Panc1 (cell line): Measurements from ENCODE around the gene DPP9. TPM values are rescaled to one million over a fixed set of nuclear protein-coding genes. Genes with fewer than 3 reads are reported as not detected.

Experiments
- ATAC-seq: fragments of 200-7000 bp; cut with Tn5 transposase; 2 replicates; pipeline ENCODE4 v1.9.1; 2020; ENCODE audit warnings: mild to moderate bottlenecking, moderate library complexity
- BruUV-seq: library from RNA; stranded (reverse); fragments of 400-500 nt; replicated peaks from 2 replicates; lab custom pipeline; 2021; lab: Mats Ljungman, UMichigan
- CTCF ChIA-PET: fragments of 300-600 bp; sonication (Branson Sonifier 250); formaldehyde crosslinking; loops from one replicate; lab custom pipeline; 2022; ENCODE audit warnings: antibody characterized with exemption; lab: Charles Lee
- POLR2A ChIA-PET: fragments of 300-600 bp; sonication (Branson Sonifier 250); formaldehyde crosslinking; loops from one replicate; lab custom pipeline; 2022; ENCODE audit warnings: antibody characterized with exemption; lab: Charles Lee
- DNase-seq: peaks from one replicate; pipeline ENCODE4 v3.0.0-alpha.2; 2010; ENCODE audit warnings: low read depth, low spot score
- H3K27ac ChIP-seq: 2 replicates; pipeline ENCODE4 v1.5.1; 2011; ENCODE audit warnings: mild to moderate bottlenecking, low read length, inconsistent platforms
- H3K27me3 ChIP-seq: fragments of 200-500 bp; sonication (Bioruptor generic); 2 replicates; pipeline ENCODE4 v1.6.0; 2014; ENCODE audit warnings: low read length, inconsistent platforms; ENCODE audit not compliant: control insufficient read depth, insufficient read depth
- H3K36me3 ChIP-seq: fragments of 200-500 bp; sonication (Bioruptor generic); 2 replicates; pipeline ENCODE4 v1.5.1; 2014; ENCODE audit warnings: inconsistent platforms, mild to moderate bottlenecking, low read length, moderate library complexity; ENCODE audit not compliant: control insufficient read depth, insufficient read depth
- H3K4me1 ChIP-seq: 2 replicates; pipeline ENCODE4 v1.5.1; 2011; ENCODE audit warnings: inconsistent platforms, mild to moderate bottlenecking, low read length, moderate library complexity; ENCODE audit not compliant: control insufficient read depth, insufficient read depth
- H3K4me3 ChIP-seq, 2 experiments: 2 replicates each; pipeline ENCODE4 v1.5.1; 2011 to 2012; ENCODE audit warnings: low read depth in 2 of 2, low read length in 2 of 2, mild to moderate bottlenecking in 2 of 2, inconsistent platforms in 1 of 2, moderate library complexity in 1 of 2
- H3K9me3 ChIP-seq: fragments of 200-500 bp; sonication (Bioruptor generic); 2 replicates; pipeline ENCODE4 v1.5.1; 2014; ENCODE audit warnings: low read depth, mild to moderate bottlenecking, inconsistent platforms, low read length, moderate library complexity; ENCODE audit not compliant: control insufficient read depth, insufficient read depth
- POLR2AphosphoS5 ChIP-seq: IDR thresholded peaks from 2 replicates; pipeline ENCODE4 v1.6.1; 2012; ENCODE audit warnings: mild to moderate bottlenecking, low read depth, low read length, moderate library complexity
- SIN3A ChIP-seq: IDR thresholded peaks from 2 replicates; pipeline ENCODE4 v1.6.1; 2012; ENCODE audit warnings: low read depth, mild to moderate bottlenecking, low read length, moderate library complexity, borderline replicate concordance; ENCODE audit not compliant: insufficient read depth
- TCF7L2 ChIP-seq: IDR thresholded peaks from 2 replicates; pipeline ENCODE4 v1.6.1; 2011; ENCODE audit warnings: mild to moderate bottlenecking, low read depth, low read length, inconsistent platforms
- in situ Hi-C: cut with HindIII; loops from 2 replicates; pipeline ENCODE4 v1.10.0; 2016; ENCODE audit warnings: low sequenced_read_pairs, low pct_unique_long_range_greater_than_20kb
- intact Hi-C: fragments of 100-400 bp; cut with micrococcal nuclease; formaldehyde crosslinking; loops from one replicate; pipeline ENCODE4 v1.10.0; 2022; ENCODE audit not compliant: unreplicated experiment
- total RNA-seq: library from RNA; stranded (reverse); gene quantifications from one replicate; pipeline ENCODE4 v1.2.1, GENCODE V29; 2021; ENCODE audit not compliant: unreplicated experiment
- TF ChIP-seq, protein P1 (sequence below): fragments of 450-650 bp; IDR thresholded peaks from 2 replicates; pipeline ENCODE4 v1.5.1; 2017; ENCODE audit warnings: mild to moderate bottlenecking
- TF ChIP-seq, protein P2 (sequence below), 2 experiments: IDR thresholded peaks; 2 replicates each; pipeline ENCODE4 v1.6.1; 2011 to 2012; ENCODE audit warnings: low read depth in 2 of 2, control low read depth in 1 of 2, low read length in 1 of 2, mild to moderate bottlenecking in 1 of 2, moderate library complexity in 1 of 2; ENCODE audit not compliant: insufficient read depth in 1 of 2

Gene DPP9
- total RNA-seq, 1 experiment from 2014 or later: 108 TPM

DNA sequence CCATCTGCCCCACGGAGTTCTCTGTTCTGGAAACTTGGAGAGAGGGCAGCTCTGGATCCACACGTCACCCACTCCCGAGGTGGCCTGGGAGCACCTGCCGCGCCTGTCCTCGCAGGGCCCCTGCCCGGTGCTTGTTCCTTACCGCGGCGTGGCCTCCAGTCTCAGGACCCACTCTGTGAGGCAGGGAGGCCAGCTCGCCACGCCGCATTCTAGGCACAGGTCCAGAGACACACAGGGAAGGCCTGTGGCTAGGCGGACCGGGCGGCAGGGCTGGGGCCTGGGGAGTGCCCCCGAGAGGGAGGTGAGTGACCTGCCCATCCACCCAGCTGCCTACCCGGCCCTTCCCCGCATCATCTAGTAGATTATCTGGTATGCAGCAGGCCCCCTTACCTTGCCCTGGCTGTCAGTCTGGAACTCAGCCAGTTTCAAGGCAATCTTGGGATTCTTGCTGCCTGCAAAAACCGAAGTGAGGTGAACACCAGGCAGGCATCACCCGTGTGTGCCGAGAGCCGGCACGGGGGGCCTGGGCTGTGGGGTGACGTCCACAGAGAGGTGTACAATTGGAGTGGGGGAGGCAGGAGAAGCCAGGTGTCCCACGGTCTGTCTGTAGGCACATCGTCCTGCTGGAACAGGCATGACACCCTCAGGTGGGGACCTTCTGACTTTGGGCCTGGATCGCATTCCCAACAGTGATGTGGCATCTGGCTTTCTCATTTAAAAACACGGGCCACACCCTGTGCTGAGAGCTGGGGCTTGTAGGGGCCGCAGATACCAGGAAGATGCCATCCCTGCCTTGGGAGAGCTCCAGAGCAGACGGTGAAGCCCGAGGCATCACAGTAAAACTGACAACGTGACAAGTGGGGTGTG lies 23.6 kb downstream of the DPP9 start:
- Histone ChIP-seq H3K4me1 (peaks cover 3% of the 10 kb centered on the region; the same call in 1 of the 2 replicates), H3K27me3 (no peaks in the 10 kb centered on the region), H3K4me3 (no peak overlapping the region), H3K9me3 (no peaks in the 10 kb centered on the region), H3K27ac (no peak overlapping the region), H3K36me3 (peaks cover 2% of the 10 kb centered on the region)
- in situ Hi-C loops: no loop called here
- TF ChIP-seq POLR2AphosphoS5 (no peak), SIN3A (no peak), TCF7L2 (no peak)
- TF ChIP-seq, protein P1, sequence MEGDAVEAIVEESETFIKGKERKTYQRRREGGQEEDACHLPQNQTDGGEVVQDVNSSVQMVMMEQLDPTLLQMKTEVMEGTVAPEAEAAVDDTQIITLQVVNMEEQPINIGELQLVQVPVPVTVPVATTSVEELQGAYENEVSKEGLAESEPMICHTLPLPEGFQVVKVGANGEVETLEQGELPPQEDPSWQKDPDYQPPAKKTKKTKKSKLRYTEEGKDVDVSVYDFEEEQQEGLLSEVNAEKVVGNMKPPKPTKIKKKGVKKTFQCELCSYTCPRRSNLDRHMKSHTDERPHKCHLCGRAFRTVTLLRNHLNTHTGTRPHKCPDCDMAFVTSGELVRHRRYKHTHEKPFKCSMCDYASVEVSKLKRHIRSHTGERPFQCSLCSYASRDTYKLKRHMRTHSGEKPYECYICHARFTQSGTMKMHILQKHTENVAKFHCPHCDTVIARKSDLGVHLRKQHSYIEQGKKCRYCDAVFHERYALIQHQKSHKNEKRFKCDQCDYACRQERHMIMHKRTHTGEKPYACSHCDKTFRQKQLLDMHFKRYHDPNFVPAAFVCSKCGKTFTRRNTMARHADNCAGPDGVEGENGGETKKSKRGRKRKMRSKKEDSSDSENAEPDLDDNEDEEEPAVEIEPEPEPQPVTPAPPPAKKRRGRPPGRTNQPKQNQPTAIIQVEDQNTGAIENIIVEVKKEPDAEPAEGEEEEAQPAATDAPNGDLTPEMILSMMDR: no peak
- TF ChIP-seq, protein P2, sequence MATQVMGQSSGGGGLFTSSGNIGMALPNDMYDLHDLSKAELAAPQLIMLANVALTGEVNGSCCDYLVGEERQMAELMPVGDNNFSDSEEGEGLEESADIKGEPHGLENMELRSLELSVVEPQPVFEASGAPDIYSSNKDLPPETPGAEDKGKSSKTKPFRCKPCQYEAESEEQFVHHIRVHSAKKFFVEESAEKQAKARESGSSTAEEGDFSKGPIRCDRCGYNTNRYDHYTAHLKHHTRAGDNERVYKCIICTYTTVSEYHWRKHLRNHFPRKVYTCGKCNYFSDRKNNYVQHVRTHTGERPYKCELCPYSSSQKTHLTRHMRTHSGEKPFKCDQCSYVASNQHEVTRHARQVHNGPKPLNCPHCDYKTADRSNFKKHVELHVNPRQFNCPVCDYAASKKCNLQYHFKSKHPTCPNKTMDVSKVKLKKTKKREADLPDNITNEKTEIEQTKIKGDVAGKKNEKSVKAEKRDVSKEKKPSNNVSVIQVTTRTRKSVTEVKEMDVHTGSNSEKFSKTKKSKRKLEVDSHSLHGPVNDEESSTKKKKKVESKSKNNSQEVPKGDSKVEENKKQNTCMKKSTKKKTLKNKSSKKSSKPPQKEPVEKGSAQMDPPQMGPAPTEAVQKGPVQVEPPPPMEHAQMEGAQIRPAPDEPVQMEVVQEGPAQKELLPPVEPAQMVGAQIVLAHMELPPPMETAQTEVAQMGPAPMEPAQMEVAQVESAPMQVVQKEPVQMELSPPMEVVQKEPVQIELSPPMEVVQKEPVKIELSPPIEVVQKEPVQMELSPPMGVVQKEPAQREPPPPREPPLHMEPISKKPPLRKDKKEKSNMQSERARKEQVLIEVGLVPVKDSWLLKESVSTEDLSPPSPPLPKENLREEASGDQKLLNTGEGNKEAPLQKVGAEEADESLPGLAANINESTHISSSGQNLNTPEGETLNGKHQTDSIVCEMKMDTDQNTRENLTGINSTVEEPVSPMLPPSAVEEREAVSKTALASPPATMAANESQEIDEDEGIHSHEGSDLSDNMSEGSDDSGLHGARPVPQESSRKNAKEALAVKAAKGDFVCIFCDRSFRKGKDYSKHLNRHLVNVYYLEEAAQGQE (IDR thresholded peaks at IDR 0.05; ENCODE audit: insufficient read depth in 1 of 2, low read depth in 2 of 2, low read length in 1 of 2): no peak
- intact Hi-C loops: no loop called here
- no peak for ATAC-seq
- no TSS peak for BruUV-seq
- ChIA-PET CTCF (no interaction called here), POLR2A (no interaction called here)
- no peak for DNase-seq

DNA sequence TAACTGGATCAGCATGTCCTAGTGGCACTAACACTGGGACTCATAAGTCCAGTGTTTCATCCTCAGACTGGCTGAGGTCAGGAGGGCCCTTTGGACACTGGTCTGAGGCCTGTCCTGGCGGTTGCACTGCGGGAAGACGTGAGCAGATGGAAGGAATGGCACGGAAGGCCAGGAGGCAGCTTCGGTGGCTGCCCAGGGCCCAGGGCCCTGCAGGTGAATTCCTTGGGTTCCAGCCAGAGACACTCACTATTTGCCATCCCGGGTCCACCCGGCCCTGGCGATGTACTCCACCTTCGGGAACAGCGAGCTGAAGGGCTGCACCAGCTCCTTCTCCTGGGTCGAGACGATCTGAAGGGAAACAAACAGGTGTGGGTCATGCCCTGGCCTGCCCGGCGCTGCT lies 26.3 kb downstream of the DPP9 start:
- Histone ChIP-seq H3K9me3 (no peaks in the 10 kb centered on the region), H3K27me3 (no peaks in the 10 kb centered on the region), H3K4me1 (peaks cover 3% of the 10 kb centered on the region; the same call in 1 of the 2 replicates), H3K4me3 (no peak overlapping the region), H3K36me3 (no peaks in the 10 kb centered on the region; the same call in 1 of the 2 replicates), H3K27ac (no peak overlapping the region)
- CTCF ChIA-PET: no interaction called here
- TF ChIP-seq SIN3A (no peak), POLR2AphosphoS5 (no peak), TCF7L2 (no peak)
- TF ChIP-seq, protein P1: no peak
- TF ChIP-seq, protein P2 (IDR thresholded peaks at IDR 0.05; ENCODE audit: insufficient read depth in 1 of 2, low read depth in 2 of 2, low read length in 1 of 2): no peak
- in situ Hi-C loops: no loop called here
- POLR2A ChIA-PET: no interaction called here
- no TSS peak for BruUV-seq
- intact Hi-C loops: no loop called here
- DNase-seq (no peak), ATAC-seq (no peak)
